MM.1S (cell line): ENCODE measurements around the gene RBMS3.

ENCODE experiments used
- CTCF ChIP-seq: fragments of 300-600 bp; sonication (generic); IDR thresholded peaks from 2 replicates; pipeline ENCODE4 v1.5.1; 2016; ENCODE audit warnings: antibody characterized with exemption, low read length, mixed read lengths
- EZH2 ChIP-seq: fragments of 300-600 bp; sonication (generic); optimal IDR thresholded peaks from 2 replicates; pipeline ENCODE3; 2017; ENCODE audit warnings: low read depth, mild to moderate bottlenecking, antibody characterized with exemption, low read length, mixed read lengths
- EZH2phosphoT487 ChIP-seq: fragments of 300-600 bp; sonication (generic); IDR thresholded peaks from 2 replicates; pipeline ENCODE4 v1.6.1; 2018; ENCODE audit warnings: antibody characterized with exemption, low read length

- no peak for TF ChIP-seq EZH2phosphoT487
- TF ChIP-seq EZH2, result no peak
- no peak for TF ChIP-seq CTCF
Measured at GRCh38 chr3:29745232-29745870, 464.5 kb downstream of the RBMS3 start.
